Measurements from ENCODE around the gene PRUNE2. TPM values are rescaled to one million over a fixed set of nuclear protein-coding genes. Genes with fewer than 3 reads are reported as not detected.
"Not testable (repeated sequence)": the region's sequence is repeated elsewhere in the genome, so short reads cannot be mapped to it uniquely, and the experiment has no call there.

Gene PRUNE2
- total RNA-seq, 1 donor from 2014 or later = under 0.01 TPM

DNA sequence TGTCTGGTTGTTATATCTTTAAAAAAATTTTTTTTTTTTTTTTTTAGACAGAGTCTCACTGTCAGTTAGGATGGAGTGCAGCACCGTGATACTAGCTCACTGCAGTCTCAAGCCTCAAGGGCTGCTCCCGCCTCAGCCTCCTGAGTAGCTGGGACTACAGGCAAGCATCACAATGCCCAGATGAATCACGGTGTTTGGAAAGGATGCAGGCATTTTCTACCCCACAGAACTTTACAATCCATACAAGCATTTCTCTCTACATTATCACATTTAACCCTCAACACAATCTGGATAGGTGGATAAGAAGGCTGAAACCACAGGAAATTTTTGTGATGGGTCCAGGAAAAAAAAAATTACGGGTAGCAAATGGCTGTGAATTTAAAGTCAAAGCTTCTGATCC lies 147.4 kb downstream of the PRUNE2 start:
- Histone ChIP-seq H3K4me3 (ENCODE audit: low read depth, low read length) (no peak overlapping the region), H3K27me3 (ENCODE audit: control insufficient read depth, insufficient read depth, low read length) (no peaks in the 10 kb centered on the region), H3K36me3 (ENCODE audit: control insufficient read depth, insufficient read depth, low read length) (no peaks in the 10 kb centered on the region)
- DNase-seq (ENCODE audit: low read depth) = no peak
- TF ChIP-seq, protein P1, sequence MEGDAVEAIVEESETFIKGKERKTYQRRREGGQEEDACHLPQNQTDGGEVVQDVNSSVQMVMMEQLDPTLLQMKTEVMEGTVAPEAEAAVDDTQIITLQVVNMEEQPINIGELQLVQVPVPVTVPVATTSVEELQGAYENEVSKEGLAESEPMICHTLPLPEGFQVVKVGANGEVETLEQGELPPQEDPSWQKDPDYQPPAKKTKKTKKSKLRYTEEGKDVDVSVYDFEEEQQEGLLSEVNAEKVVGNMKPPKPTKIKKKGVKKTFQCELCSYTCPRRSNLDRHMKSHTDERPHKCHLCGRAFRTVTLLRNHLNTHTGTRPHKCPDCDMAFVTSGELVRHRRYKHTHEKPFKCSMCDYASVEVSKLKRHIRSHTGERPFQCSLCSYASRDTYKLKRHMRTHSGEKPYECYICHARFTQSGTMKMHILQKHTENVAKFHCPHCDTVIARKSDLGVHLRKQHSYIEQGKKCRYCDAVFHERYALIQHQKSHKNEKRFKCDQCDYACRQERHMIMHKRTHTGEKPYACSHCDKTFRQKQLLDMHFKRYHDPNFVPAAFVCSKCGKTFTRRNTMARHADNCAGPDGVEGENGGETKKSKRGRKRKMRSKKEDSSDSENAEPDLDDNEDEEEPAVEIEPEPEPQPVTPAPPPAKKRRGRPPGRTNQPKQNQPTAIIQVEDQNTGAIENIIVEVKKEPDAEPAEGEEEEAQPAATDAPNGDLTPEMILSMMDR (IDR thresholded peaks at IDR 0.05; ENCODE audit: insufficient read depth, low read length, severe bottlenecking) = no peak
- no peak for FAIRE-seq

DNA sequence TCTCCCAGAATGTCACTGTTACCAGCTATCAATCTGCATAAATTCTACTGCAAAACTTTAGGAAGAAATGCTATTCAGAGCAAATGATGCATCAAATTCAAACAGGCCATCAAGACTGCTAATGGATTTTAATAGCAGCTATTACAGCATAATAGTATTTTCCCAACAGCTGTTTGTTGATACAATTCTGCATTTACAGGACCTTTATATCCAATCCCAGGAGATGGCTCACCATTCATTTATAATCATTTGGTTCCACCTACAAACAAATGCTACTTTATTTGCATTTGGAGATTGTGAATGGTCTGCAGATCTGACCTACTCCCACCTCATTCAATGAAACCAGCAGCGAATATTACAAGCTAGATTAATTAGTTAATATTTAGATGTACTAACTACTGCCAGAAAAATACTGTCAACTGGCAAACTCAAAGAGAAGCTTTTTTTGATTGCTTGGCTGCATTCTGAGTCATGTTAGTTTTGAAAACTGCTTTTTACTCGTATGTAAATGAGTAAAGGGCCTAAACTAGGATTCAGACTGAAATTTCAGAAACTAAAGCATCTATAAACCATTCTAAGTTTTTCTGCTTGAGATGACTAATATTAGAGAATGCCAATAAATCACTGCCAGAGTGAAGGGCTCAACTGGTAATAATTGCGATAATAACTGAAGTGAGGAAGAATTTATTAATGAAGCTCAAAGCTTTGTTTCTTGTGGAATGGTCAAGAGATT lies 148.8 kb downstream of the PRUNE2 start:
- TF ChIP-seq, protein P1 (IDR thresholded peaks at IDR 0.05; ENCODE audit: insufficient read depth, low read length, severe bottlenecking) = no peak
- Histone ChIP-seq H3K27me3 (ENCODE audit: control insufficient read depth, insufficient read depth, low read length) (no peaks in the 10 kb centered on the region), H3K36me3 (ENCODE audit: control insufficient read depth, insufficient read depth, low read length) (no peaks in the 10 kb centered on the region), H3K4me3 (ENCODE audit: low read depth, low read length) (no peak overlapping the region)
- DNase-seq (ENCODE audit: low read depth) = no peak
- no peak for FAIRE-seq

DNA sequence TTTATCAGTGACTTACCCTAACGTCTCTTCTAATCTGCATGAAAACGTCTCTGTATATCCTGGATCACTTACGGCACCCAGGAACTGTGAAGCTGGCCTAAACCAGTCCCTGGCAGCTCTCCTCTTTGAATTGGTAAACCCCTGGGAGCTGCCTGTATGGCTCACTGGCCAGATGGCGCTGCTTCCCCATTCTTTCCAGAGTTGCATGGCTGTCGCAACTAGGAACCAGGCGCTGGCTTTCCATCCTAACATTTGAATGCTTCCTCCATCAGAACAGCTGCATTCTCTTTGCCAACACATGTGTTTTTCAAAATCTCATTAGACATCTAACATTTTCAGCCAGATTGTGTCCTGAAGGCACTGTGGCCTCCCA lies 149.7 kb downstream of the PRUNE2 start:
- TF ChIP-seq, protein P1 (IDR thresholded peaks at IDR 0.05; ENCODE audit: insufficient read depth, low read length, severe bottlenecking) = no peak
- H3K27me3 ChIP-seq (ENCODE audit: control insufficient read depth, insufficient read depth, low read length) = no peaks in the 10 kb centered on the region
- no peak for DNase-seq (ENCODE audit: low read depth)
- FAIRE-seq = no peak
- H3K36me3 ChIP-seq (ENCODE audit: control insufficient read depth, insufficient read depth, low read length) = no peaks in the 10 kb centered on the region
- no peak overlapping the region for H3K4me3 ChIP-seq (ENCODE audit: low read depth, low read length)

DNA sequence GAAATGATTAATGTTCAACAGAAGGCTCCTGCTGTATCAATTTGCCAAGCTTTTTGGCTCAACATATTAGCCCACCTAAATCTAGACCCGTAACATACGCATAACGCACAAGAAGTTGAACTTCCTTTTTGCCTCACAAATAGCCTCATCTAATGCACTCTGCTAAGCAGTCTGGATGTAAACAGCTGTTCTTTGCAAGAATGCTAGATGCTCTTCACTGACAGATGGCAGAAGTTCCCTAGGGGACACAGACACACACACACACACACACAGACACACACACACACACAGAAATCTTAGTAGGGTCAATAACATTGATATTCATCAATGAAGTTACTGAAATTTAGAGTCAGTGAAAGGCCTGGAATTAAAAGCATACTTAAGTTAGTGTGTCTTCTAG lies 154.9 kb downstream of the PRUNE2 start:
- no peaks in the 10 kb centered on the region for H3K27me3 ChIP-seq (ENCODE audit: control insufficient read depth, insufficient read depth, low read length)
- FAIRE-seq = no peak
- TF ChIP-seq, protein P1 (IDR thresholded peaks at IDR 0.05; ENCODE audit: insufficient read depth, low read length, severe bottlenecking) = no peak
- DNase-seq (ENCODE audit: low read depth) = no peak
- H3K36me3 ChIP-seq (ENCODE audit: control insufficient read depth, insufficient read depth, low read length) = no peaks in the 10 kb centered on the region
- H3K4me3 ChIP-seq (ENCODE audit: low read depth, low read length) = no peak overlapping the region

DNA sequence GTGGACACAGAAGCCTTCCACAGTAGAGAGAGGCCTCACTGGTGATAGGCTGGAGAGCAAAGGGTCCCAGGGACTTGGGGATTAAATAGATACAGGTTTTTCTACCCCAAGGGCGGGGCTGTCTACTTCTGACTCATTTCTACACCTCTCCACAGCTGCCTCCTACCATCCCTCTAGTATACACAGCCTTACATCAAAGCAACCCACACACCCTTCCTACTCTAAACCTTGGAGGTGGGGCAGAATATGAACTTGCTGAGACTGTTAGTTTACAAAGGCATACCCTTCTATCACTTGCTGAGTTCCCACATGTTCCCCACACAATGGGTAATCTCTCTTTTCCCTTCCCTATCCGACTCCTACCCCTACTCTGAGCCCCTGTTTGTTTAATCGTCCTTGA lies 161.6 kb downstream of the PRUNE2 start:
- Histone ChIP-seq H3K27me3 (ENCODE audit: control insufficient read depth, insufficient read depth, low read length) (no peaks in the 10 kb centered on the region), H3K36me3 (ENCODE audit: control insufficient read depth, insufficient read depth, low read length) (no peaks in the 10 kb centered on the region), H3K4me3 (ENCODE audit: low read depth, low read length) (no peak overlapping the region)
- no peak for DNase-seq (ENCODE audit: low read depth)
- TF ChIP-seq, protein P1 (IDR thresholded peaks at IDR 0.05; ENCODE audit: insufficient read depth, low read length, severe bottlenecking) = no peak
- no peak for FAIRE-seq

DNA sequence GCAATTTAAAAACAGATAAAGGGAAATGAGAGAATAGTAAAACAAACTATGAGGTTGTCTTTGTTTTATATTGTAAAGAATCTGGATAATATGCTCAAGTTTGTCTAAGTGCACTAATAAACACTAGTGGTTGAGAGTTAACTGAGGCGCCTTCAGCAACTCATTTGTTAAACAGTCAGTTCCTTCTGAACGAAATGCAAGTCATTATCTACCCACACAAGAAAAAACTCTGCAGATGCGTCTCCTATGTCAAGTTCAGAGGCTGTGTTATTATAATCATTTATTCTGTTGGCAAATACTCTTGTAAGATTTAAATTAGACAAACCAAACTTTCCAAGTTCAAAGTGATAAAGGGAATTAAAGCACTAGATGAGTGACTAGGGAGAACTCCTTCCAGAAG lies 162.0 kb downstream of the PRUNE2 start:
- no peaks in the 10 kb centered on the region for H3K36me3 ChIP-seq (ENCODE audit: control insufficient read depth, insufficient read depth, low read length)

DNA sequence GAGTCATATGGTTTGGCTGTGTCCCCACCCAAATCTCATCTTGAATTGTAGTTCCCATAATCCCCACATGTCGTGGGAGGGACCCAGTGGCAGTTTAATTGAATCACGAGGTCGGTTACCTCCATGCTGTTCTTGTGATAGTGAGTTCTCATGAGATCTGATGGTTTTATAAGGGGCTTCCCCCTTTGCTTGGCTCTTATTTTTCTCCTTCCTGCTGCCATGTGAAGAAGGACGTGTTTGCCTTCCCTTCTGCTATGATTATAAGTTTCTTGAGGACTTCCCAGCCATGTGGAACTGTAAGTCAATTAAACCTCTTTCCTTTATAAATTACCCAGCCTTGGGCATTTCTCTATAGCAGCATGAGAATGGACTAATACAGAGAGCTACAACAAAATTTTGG lies 163.0 kb downstream of the PRUNE2 start:
- DNase-seq (ENCODE audit: low read depth); FAIRE-seq: not testable (repeated sequence)

More for the DNA sequence above, 162.0 kb downstream of the PRUNE2 start:
- no peak overlapping the region for H3K4me3 ChIP-seq (ENCODE audit: low read depth, low read length)
- TF ChIP-seq, protein P1 (IDR thresholded peaks at IDR 0.05; ENCODE audit: insufficient read depth, low read length, severe bottlenecking) = no peak
- no peak for FAIRE-seq
- H3K27me3 ChIP-seq (ENCODE audit: control insufficient read depth, insufficient read depth, low read length) = no peaks in the 10 kb centered on the region
- no peak for DNase-seq (ENCODE audit: low read depth)

More for the DNA sequence above, 163.0 kb downstream of the PRUNE2 start:
- H3K4me3 ChIP-seq (ENCODE audit: low read depth, low read length); H3K27me3 ChIP-seq (ENCODE audit: control insufficient read depth, insufficient read depth, low read length); H3K36me3 ChIP-seq (ENCODE audit: control insufficient read depth, insufficient read depth, low read length): not testable (repeated sequence)

Data from bronchial epithelial cell (primary cell).